ENCODE measurements around the gene RUNX3.

RUNX3 gene

GRCh38 chr1:24966121-24966723 is 36.1 kb upstream of the RUNX3 start:
- no peak for TF ChIP-seq ZNF670 (tag by site-specific recombination; IDR thresholded peaks at IDR 0.05; ENCODE audit: low read depth)
- TF ChIP-seq ZNF624 (tag by site-specific recombination; IDR thresholded peaks at IDR 0.05), result no peak
- no peak for TF ChIP-seq ZNF391 (tag by site-specific recombination; IDR thresholded peaks at IDR 0.05; ENCODE audit: borderline replicate concordance, low read depth)
- no peak for TF ChIP-seq SP3 (tag by site-specific recombination; IDR thresholded peaks at IDR 0.05)
- no peak for TF ChIP-seq OSR2 (tag by site-specific recombination; IDR thresholded peaks at IDR 0.05)
- TF ChIP-seq ZNF501 (tag by site-specific recombination; IDR thresholded peaks at IDR 0.05), result no peak
- TF ChIP-seq, protein P1, sequence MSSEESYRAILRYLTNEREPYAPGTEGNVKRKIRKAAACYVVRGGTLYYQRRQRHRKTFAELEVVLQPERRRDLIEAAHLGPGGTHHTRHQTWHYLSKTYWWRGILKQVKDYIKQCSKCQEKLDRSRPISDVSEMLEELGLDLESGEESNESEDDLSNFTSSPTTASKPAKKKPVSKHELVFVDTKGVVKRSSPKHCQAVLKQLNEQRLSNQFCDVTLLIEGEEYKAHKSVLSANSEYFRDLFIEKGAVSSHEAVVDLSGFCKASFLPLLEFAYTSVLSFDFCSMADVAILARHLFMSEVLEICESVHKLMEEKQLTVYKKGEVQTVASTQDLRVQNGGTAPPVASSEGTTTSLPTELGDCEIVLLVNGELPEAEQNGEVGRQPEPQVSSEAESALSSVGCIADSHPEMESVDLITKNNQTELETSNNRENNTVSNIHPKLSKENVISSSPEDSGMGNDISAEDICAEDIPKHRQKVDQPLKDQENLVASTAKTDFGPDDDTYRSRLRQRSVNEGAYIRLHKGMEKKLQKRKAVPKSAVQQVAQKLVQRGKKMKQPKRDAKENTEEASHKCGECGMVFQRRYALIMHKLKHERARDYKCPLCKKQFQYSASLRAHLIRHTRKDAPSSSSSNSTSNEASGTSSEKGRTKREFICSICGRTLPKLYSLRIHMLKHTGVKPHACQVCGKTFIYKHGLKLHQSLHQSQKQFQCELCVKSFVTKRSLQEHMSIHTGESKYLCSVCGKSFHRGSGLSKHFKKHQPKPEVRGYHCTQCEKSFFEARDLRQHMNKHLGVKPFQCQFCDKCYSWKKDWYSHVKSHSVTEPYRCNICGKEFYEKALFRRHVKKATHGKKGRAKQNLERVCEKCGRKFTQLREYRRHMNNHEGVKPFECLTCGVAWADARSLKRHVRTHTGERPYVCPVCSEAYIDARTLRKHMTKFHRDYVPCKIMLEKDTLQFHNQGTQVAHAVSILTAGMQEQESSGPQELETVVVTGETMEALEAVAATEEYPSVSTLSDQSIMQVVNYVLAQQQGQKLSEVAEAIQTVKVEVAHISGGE (tag by site-specific recombination; conservative IDR thresholded peaks at IDR 0.05; ENCODE audit: low read depth), result no peak
- TF ChIP-seq ZNF488 (tag by site-specific recombination; IDR thresholded peaks at IDR 0.05), result no peak
- TF ChIP-seq ZNF366 (tag by site-specific recombination; conservative IDR thresholded peaks at IDR 0.05), result no peak
- TF ChIP-seq, protein P2, sequence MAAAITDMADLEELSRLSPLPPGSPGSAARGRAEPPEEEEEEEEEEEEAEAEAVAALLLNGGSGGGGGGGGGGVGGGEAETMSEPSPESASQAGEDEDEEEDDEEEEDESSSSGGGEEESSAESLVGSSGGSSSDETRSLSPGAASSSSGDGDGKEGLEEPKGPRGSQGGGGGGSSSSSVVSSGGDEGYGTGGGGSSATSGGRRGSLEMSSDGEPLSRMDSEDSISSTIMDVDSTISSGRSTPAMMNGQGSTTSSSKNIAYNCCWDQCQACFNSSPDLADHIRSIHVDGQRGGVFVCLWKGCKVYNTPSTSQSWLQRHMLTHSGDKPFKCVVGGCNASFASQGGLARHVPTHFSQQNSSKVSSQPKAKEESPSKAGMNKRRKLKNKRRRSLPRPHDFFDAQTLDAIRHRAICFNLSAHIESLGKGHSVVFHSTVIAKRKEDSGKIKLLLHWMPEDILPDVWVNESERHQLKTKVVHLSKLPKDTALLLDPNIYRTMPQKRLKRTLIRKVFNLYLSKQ (tag by site-specific recombination; IDR thresholded peaks at IDR 0.05; ENCODE audit: borderline replicate concordance), result no peak
- no peak for TF ChIP-seq ZNF580 (tag by site-specific recombination; IDR thresholded peaks at IDR 0.05)
- TF ChIP-seq ZFP3 (tag by site-specific recombination; IDR thresholded peaks at IDR 0.05; ENCODE audit: low read depth), result no peak
- TF ChIP-seq ZNF23 (tag by site-specific recombination; IDR thresholded peaks at IDR 0.05; ENCODE audit: borderline replicate concordance), result no peak
- no peak for TF ChIP-seq ZNF707 (tag by site-specific recombination; IDR thresholded peaks at IDR 0.05)
- no peak for TF ChIP-seq MEIS1 (CRISPR knock-in tag; IDR thresholded peaks at IDR 0.05; ENCODE audit: borderline replicate concordance)
- TF ChIP-seq ZNF785 (tag by site-specific recombination; IDR thresholded peaks at IDR 0.05), result no peak
- no peak for TF ChIP-seq ZNF214 (tag by site-specific recombination; IDR thresholded peaks at IDR 0.05; ENCODE audit: borderline replicate concordance)
- TF ChIP-seq ZNF571 (tag by site-specific recombination; IDR thresholded peaks at IDR 0.05), result no peak
- Histone ChIP-seq H3K4me3 (ENCODE audit: low read depth, low read length) (no peak overlapping the region), H3K9me3 (ENCODE audit: control insufficient read depth, insufficient read depth, low read depth, low read length) (no peaks in the 10 kb centered on the region), H3K36me3 (ENCODE audit: control insufficient read depth in 2 of 2, insufficient read depth in 1 of 2, low read length in 2 of 2) (no peaks in the 10 kb centered on the region), H3K4me1 (ENCODE audit: control insufficient read depth, insufficient read depth, low read length) (no peaks in the 10 kb centered on the region), H3K27ac (ENCODE audit: extremely low read depth, low read depth, low read length) (no peak overlapping the region)
- CTCF ChIA-PET, result interaction anchor here (1.2 kb wide), 1 partner anchor 72 kb away, joined by 3 read pairs; no protein-coding TSS in a partner anchor
- POLR2A ChIA-PET, result interaction anchor here (0.7 kb wide), 1 partner anchor 283 kb away, joined by 5 read pairs; no protein-coding TSS in a partner anchor

- Histone ChIP-seq H3K4me1 (ENCODE audit: control insufficient read depth, insufficient read depth, low read length) (no peaks in the 10 kb centered on the region), H3K27ac (ENCODE audit: extremely low read depth, low read depth, low read length) (no peak overlapping the region), H3K9me3 (ENCODE audit: control insufficient read depth, insufficient read depth, low read depth, low read length) (no peaks in the 10 kb centered on the region), H3K36me3 (ENCODE audit: control insufficient read depth in 2 of 2, insufficient read depth in 1 of 2, low read length in 2 of 2) (no peaks in the 10 kb centered on the region), H3K4me3 (ENCODE audit: low read depth, low read length) (no peak overlapping the region)
- POLR2A ChIA-PET, result no interaction called here
- CTCF ChIA-PET, result interaction anchor here (1.2 kb wide), 1 partner anchor 72 kb away, joined by 3 read pairs; no protein-coding TSS in a partner anchor
- TF ChIP-seq SCRT2 (tag by site-specific recombination; IDR thresholded peaks at IDR 0.05) (no peak), FEZF1 (tag by site-specific recombination; IDR thresholded peaks at IDR 0.05) (no peak), PRDM10 (tag by site-specific recombination; IDR thresholded peaks at IDR 0.05) (no peak), GLI2 (tag by site-specific recombination; IDR thresholded peaks at IDR 0.05; ENCODE audit: borderline replicate concordance, low read depth) (no peak), ZNF184 (tag by site-specific recombination; IDR thresholded peaks at IDR 0.05) (no peak), ZNF830 (tag by site-specific recombination; IDR thresholded peaks at IDR 0.05; ENCODE audit: low read depth) (no peak)
- TF ChIP-seq, protein P3, sequence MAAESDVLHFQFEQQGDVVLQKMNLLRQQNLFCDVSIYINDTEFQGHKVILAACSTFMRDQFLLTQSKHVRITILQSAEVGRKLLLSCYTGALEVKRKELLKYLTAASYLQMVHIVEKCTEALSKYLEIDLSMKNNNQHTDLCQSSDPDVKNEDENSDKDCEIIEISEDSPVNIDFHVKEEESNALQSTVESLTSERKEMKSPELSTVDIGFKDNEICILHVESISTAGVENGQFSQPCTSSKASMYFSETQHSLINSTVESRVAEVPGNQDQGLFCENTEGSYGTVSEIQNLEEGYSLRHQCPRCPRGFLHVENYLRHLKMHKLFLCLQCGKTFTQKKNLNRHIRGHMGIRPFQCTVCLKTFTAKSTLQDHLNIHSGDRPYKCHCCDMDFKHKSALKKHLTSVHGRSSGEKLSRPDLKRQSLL (tag by site-specific recombination; IDR thresholded peaks at IDR 0.05), result no peak
Observed at GRCh38 chr1:24965571-24965930, 35.5 kb upstream of the RUNX3 start.

Measured in HEK293 (cell line).